OCI-LY7 (cell line): ENCODE measurements around the gene DBF4. TPM values are rescaled to one million over a fixed set of nuclear protein-coding genes. Genes with fewer than 3 reads are reported as not detected.

ENCODE experiments used
- BruUV-seq: library from RNA; stranded (reverse); fragments of 400-500 nt; replicated peaks from 2 replicates; lab custom pipeline; 2021; lab: Mats Ljungman, UMichigan
- CTCF ChIA-PET: fragments of 300-600 bp; sonication (Branson Sonifier 250); formaldehyde crosslinking; loops from one replicate; lab custom pipeline; 2022; ENCODE audit warnings: antibody characterized with exemption; ENCODE audit not compliant: unreplicated experiment; lab: Charles Lee
- POLR2A ChIA-PET: fragments of 300-600 bp; sonication (Branson Sonifier 250); formaldehyde crosslinking; loops from one replicate; lab custom pipeline; 2022; ENCODE audit warnings: antibody characterized with exemption; lab: Charles Lee
- DNase-seq: peaks from one replicate; pipeline ENCODE4 v3.0.0-alpha.2; 2015; ENCODE audit warnings: low spot score
- H2AFZ ChIP-seq: fragments of 200-600 bp; sonication (generic), shearing (Covaris generic); 2 replicates; pipeline ENCODE4 v1.6.1; 2014; ENCODE audit warnings: mild to moderate bottlenecking, antibody characterized with exemption, low read length, moderate library complexity
- H3K27ac ChIP-seq: fragments of 200-600 bp; sonication (generic); 2 replicates; pipeline ENCODE4 v1.5.1; 2014; ENCODE audit warnings: mixed run types, low read depth, mild to moderate bottlenecking, moderate library complexity, low read length, inconsistent platforms; ENCODE audit not compliant: poor library complexity, severe bottlenecking
- H3K36me3 ChIP-seq: fragments of 200-600 bp; sonication (generic); 2 replicates; pipeline ENCODE4 v1.6.1; 2014; ENCODE audit warnings: mild to moderate bottlenecking, antibody characterized with exemption, low read length, moderate library complexity, mixed read lengths; ENCODE audit not compliant: insufficient read depth
- H3K4me1 ChIP-seq: fragments of 200-600 bp; sonication (generic); 2 replicates; pipeline ENCODE4 v1.5.1; 2014; ENCODE audit warnings: mild to moderate bottlenecking, low read length; ENCODE audit not compliant: insufficient read depth, poor library complexity, severe bottlenecking
- H3K4me2 ChIP-seq: fragments of 200-600 bp; sonication (generic); 2 replicates; pipeline ENCODE4 v1.6.1; 2014; ENCODE audit warnings: mild to moderate bottlenecking, low read length
- H3K4me3 ChIP-seq: fragments of 200-600 bp; sonication (generic); 2 replicates; pipeline ENCODE4 v1.5.1; 2014; ENCODE audit warnings: mild to moderate bottlenecking, low read depth, low read length; ENCODE audit not compliant: poor library complexity, severe bottlenecking
- H3K79me2 ChIP-seq: fragments of 200-600 bp; sonication (generic); 2 replicates; pipeline ENCODE4 v1.6.1; 2016; ENCODE audit warnings: low read depth, mild to moderate bottlenecking, low read length, moderate library complexity, mixed read lengths; ENCODE audit not compliant: insufficient read depth
- H3K9me2 ChIP-seq: fragments of 200-600 bp; sonication (generic); 2 replicates; pipeline ENCODE4 v1.6.1; 2016; ENCODE audit warnings: mild to moderate bottlenecking, low read length, mixed read lengths; ENCODE audit not compliant: insufficient read depth
- H3K9me3 ChIP-seq: fragments of 200-600 bp; sonication (generic); 2 replicates; pipeline ENCODE4 v1.6.1; 2014; ENCODE audit warnings: mild to moderate bottlenecking, mixed run types, low read length, mixed read lengths
- H4K20me1 ChIP-seq: fragments of 200-600 bp; sonication (generic); 2 replicates; pipeline ENCODE4 v1.6.1; 2014; ENCODE audit warnings: mild to moderate bottlenecking, antibody characterized with exemption, low read length, moderate library complexity, mixed read lengths; ENCODE audit not compliant: insufficient read depth
- EZH2phosphoT487 ChIP-seq: fragments of 200-600 bp; sonication (generic); IDR thresholded peaks from 2 replicates; pipeline ENCODE4 v1.6.1; 2018; ENCODE audit warnings: low read depth, borderline replicate concordance, mild to moderate bottlenecking, mixed run types, antibody characterized with exemption, low read length, moderate library complexity, mixed read lengths
- intact Hi-C: fragments of 100-400 bp; cut with micrococcal nuclease; formaldehyde crosslinking; loops from one replicate; pipeline ENCODE4 v1.10.0; 2022; ENCODE audit not compliant: unreplicated experiment
- total RNA-seq, 2 experiments: library from RNA; depleted of rRNA in 1 of 2; stranded (reverse); fragments of >200 nt in 1 of 2; shearing (Covaris generic) in 1 of 2; gene quantifications; 2 replicates each; pipeline ENCODE4 v1.2.3, GENCODE V29; 2014 to 2022
- TF ChIP-seq, protein P1 (sequence below): fragments of 200-600 bp; sonication (generic); conservative IDR thresholded peaks from 2 replicates; pipeline ENCODE4 v1.5.1; 2014; ENCODE audit warnings: mild to moderate bottlenecking, antibody characterized with exemption, low read length, moderate library complexity, mixed read lengths

Gene DBF4
- total RNA-seq, 2 experiments from 2014 or later = 95.0 to 99.2 TPM

DNA sequence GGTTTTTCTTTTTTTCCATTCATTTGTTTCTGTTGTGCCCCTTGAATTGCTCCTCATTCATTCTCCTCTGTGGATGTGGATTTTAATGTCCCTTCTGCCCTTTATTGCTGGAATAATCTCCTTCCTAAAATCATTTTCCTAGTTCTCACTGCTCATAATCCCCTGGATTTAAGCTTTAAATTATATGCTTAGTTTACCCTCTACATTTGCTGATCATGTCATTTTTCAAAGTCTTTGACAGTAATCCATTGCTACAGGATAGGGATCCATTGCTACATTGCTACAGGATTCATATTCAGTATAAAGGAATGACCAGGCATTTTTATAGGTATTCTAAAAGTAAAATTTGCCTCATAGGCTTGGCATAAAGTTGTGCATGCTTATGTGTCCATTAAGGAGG, 72.1 kb downstream of the DBF4 start:
- no TSS peak for BruUV-seq
- Histone ChIP-seq H3K4me3 (no peak overlapping the region), H3K27ac (no peak overlapping the region), H3K79me2 (no peaks in the 10 kb centered on the region), H3K36me3 (no peaks in the 10 kb centered on the region), H3K4me1 (no peaks in the 10 kb centered on the region), H2AFZ (no peak overlapping the region), H4K20me1 (no peaks in the 10 kb centered on the region), H3K9me2 (no peaks in the 10 kb centered on the region), H3K9me3 (no peaks in the 10 kb centered on the region), H3K4me2 (no peak overlapping the region)
- TF ChIP-seq, protein P1, sequence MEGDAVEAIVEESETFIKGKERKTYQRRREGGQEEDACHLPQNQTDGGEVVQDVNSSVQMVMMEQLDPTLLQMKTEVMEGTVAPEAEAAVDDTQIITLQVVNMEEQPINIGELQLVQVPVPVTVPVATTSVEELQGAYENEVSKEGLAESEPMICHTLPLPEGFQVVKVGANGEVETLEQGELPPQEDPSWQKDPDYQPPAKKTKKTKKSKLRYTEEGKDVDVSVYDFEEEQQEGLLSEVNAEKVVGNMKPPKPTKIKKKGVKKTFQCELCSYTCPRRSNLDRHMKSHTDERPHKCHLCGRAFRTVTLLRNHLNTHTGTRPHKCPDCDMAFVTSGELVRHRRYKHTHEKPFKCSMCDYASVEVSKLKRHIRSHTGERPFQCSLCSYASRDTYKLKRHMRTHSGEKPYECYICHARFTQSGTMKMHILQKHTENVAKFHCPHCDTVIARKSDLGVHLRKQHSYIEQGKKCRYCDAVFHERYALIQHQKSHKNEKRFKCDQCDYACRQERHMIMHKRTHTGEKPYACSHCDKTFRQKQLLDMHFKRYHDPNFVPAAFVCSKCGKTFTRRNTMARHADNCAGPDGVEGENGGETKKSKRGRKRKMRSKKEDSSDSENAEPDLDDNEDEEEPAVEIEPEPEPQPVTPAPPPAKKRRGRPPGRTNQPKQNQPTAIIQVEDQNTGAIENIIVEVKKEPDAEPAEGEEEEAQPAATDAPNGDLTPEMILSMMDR = no peak
- no peak for TF ChIP-seq EZH2phosphoT487
- CTCF ChIA-PET = no interaction called here
- POLR2A ChIA-PET = no interaction called here
- intact Hi-C loops = no loop called here
- DNase-seq = no peak

Other genes starting within 250 kb of the DBF4 start
- not detected in 2 replicates for gene RUNDC3B, start 248.1 kb upstream of the DBF4 start, total RNA-seq (2014; rRNA removed; shearing (Covaris generic))
- not detected in 2 replicates for gene RUNDC3B, start 248.1 kb upstream of the DBF4 start, total RNA-seq (2022)
- 21.0 and 22.0 TPM in 2 replicates for gene SLC25A40, start 133 bp upstream of the DBF4 start, total RNA-seq (2014; rRNA removed; shearing (Covaris generic))
- gene SLC25A40, start 133 bp upstream of the DBF4 start, total RNA-seq (2022) = 53.6 and 66.1 TPM in 2 replicates
- 12.0 and 20.4 TPM in 2 replicates for gene ADAM22, start 57.8 kb downstream of the DBF4 start, total RNA-seq (2014; rRNA removed; shearing (Covaris generic))
- 13.6 and 14.6 TPM in 2 replicates for gene ADAM22, start 57.8 kb downstream of the DBF4 start, total RNA-seq (2022)